ENCODE measurements around the gene RNF19B. TPM values are rescaled to one million over a fixed set of nuclear protein-coding genes. Genes with fewer than 3 reads are reported as not detected.
A peak's percentile ranks its signal among the peaks of the same experiment; 100 is the strongest.

RNF19B gene, protein sequence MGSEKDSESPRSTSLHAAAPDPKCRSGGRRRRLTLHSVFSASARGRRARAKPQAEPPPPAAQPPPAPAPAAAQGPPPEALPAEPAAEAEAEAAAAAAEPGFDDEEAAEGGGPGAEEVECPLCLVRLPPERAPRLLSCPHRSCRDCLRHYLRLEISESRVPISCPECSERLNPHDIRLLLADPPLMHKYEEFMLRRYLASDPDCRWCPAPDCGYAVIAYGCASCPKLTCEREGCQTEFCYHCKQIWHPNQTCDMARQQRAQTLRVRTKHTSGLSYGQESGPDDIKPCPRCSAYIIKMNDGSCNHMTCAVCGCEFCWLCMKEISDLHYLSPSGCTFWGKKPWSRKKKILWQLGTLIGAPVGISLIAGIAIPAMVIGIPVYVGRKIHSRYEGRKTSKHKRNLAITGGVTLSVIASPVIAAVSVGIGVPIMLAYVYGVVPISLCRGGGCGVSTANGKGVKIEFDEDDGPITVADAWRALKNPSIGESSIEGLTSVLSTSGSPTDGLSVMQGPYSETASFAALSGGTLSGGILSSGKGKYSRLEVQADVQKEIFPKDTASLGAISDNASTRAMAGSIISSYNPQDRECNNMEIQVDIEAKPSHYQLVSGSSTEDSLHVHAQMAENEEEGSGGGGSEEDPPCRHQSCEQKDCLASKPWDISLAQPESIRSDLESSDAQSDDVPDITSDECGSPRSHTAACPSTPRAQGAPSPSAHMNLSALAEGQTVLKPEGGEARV
- polyA plus RNA-seq (2011; rRNA removed) = 21.7 and 22.6 TPM in 2 replicates
- polyA plus RNA-seq (2012; cell fraction: cytosol; rRNA removed) = 14.8 and 16.8 TPM in 2 replicates
- polyA plus RNA-seq (2012; cell fraction: nucleus; rRNA removed) = 9.5 and 10.9 TPM in 2 replicates
- 9.8 to 10.0 TPM (median 9.9 TPM) in 3 replicates for polyA plus RNA-seq (2017; fragmentation: RNase III; extraction: RNeasy Plus Mini Kit Qiagen cat#74134 plus additional on column Dnase treatment)
- 25.3 and 32.3 TPM in 2 replicates for polyA minus RNA-seq (2011; rRNA and poly(A)+ RNA removed)

DNA sequence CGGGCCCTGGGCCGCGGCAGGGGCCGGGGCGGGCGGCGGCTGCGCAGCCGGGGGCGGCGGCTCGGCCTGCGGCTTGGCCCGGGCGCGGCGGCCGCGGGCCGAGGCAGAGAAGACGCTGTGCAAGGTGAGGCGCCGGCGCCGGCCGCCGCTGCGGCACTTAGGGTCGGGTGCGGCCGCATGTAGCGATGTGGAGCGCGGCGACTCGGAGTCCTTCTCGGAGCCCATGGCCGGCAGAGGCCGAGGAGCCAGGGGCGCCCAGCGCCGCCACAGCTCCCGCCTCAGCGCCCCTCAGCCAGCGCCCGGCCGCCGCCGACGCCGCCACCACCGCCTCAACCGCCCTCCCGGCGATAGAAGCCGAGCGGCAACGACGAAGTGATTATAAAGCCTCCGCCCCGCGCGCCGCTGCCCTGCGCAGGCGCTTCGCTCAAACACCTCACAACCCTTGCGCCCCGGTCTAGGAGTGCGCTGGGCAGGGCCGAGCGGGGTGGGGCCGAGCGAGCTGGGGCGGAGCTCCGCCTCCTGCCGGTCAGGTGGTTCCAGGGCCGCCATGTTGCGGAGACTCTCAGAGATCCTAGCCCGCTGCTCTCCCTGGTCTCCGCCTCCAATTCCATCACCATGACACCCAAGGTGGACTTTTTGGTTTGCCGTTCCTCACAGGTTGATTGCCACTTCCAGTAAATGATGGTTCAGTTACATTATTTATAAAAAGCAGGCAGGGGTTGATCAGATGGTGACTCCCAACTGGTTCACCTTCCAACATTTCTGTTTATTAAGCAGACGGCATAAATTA, at the start of gene RNF19B:
RNF19B (minus strand) TSS at position 349 of the 790 bp plus-strand sequence; CDS start at position 225, 124 bp downstream.
- H3K27ac ChIP-seq = peak within 1 kb of the TSS; percentile 81 to 98
- TF ChIP-seq MYC (IDR thresholded peaks at IDR 0.05; ENCODE audit: borderline replicate concordance, low read length) (peak; percentile 18; the same call in 1 of the 2 replicates), FOSL2 (IDR thresholded peaks at IDR 0.05) (no peak), FOSL2 (CRISPR knock-in tag; IDR thresholded peaks at IDR 0.05) (no peak), POLR2A (IDR thresholded peaks at IDR 0.05; ENCODE audit: low read length) (peak; percentile 98), RAD21 (conservative IDR thresholded peaks at IDR 0.05 in 1 of 2, IDR thresholded peaks at IDR 0.05 in 1 of 2) (peak; percentile 2 to 27; a peak in 1 of 5 replicates), PHF8 (IDR thresholded peaks at IDR 0.05; ENCODE audit: borderline replicate concordance, low read depth) (peak; percentile 54; the same call in 1 of the 2 replicates), NR3C1 (IDR thresholded peaks at IDR 0.05) (no peak), EHMT2 (IDR thresholded peaks at IDR 0.05; ENCODE audit: low read depth) (peak; percentile 69; the same call in 1 of the 2 replicates), RCOR1 (IDR thresholded peaks at IDR 0.05; ENCODE audit: low read depth, low read length) (no peak), SMC3 (IDR thresholded peaks at IDR 0.05) (peak; percentile 29; the same call in 1 of the 3 replicates), JUN (IDR thresholded peaks at IDR 0.05) (peak in 1 of 2 experiments; percentile 85; a peak in 3 of 5 replicates)
- TF ChIP-seq, protein P1, sequence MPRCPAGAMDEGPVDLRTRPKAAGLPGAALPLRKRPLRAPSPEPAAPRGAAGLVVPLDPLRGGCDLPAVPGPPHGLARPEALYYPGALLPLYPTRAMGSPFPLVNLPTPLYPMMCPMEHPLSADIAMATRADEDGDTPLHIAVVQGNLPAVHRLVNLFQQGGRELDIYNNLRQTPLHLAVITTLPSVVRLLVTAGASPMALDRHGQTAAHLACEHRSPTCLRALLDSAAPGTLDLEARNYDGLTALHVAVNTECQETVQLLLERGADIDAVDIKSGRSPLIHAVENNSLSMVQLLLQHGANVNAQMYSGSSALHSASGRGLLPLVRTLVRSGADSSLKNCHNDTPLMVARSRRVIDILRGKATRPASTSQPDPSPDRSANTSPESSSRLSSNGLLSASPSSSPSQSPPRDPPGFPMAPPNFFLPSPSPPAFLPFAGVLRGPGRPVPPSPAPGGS (IDR thresholded peaks at IDR 0.05) = peak; percentile 94
- TF ChIP-seq, protein P2, sequence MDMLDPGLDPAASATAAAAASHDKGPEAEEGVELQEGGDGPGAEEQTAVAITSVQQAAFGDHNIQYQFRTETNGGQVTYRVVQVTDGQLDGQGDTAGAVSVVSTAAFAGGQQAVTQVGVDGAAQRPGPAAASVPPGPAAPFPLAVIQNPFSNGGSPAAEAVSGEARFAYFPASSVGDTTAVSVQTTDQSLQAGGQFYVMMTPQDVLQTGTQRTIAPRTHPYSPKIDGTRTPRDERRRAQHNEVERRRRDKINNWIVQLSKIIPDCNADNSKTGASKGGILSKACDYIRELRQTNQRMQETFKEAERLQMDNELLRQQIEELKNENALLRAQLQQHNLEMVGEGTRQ (IDR thresholded peaks at IDR 0.05) = peak; percentile 74
- TF ChIP-seq, protein P3, sequence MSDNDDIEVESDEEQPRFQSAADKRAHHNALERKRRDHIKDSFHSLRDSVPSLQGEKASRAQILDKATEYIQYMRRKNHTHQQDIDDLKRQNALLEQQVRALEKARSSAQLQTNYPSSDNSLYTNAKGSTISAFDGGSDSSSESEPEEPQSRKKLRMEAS (IDR thresholded peaks at IDR 0.05) = peak; percentile 52; the same call in 1 of the 2 replicates
- TF ChIP-seq, protein P4, sequence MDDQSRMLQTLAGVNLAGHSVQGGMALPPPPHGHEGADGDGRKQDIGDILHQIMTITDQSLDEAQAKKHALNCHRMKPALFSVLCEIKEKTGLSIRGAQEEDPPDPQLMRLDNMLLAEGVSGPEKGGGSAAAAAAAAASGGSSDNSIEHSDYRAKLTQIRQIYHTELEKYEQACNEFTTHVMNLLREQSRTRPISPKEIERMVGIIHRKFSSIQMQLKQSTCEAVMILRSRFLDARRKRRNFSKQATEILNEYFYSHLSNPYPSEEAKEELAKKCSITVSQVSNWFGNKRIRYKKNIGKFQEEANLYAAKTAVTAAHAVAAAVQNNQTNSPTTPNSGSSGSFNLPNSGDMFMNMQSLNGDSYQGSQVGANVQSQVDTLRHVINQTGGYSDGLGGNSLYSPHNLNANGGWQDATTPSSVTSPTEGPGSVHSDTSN (IDR thresholded peaks at IDR 0.05) = peak; percentile 49; the same call in 1 of the 2 replicates
- ATAC-seq (peak; percentile 90 to 98), FAIRE-seq (no peak), DNase-seq (ENCODE audit: low read depth in 1 of 2, low spot score in 1 of 2) (peak; percentile 90 to 94)
- peaks cover 16% of the 10 kb centered on the region; the same call in 2 of the 3 replicates for H3K4me1 ChIP-seq
- WGBS (ENCODE audit: missing lambda C conversion rate) = 5% methylated on average over 12 of the region's 83 CpGs
- H3K4me2 ChIP-seq = peak within 1 kb of the TSS; percentile 85
- CTCF ChIA-PET = interaction anchor here (0.5 to 1.2 kb wide), 4 partner anchors 21 to 72 kb away, joined by 3 to 4 read pairs (median 3); no protein-coding TSS in a partner anchor
- POLR2A ChIA-PET = interaction anchor here (0.5 to 3.0 kb wide), 28 partner anchors 8 to 516 kb away, joined by 3 to 41 read pairs (median 4); partner anchors contain the start of gene AZIN2
- peak within 1 kb of the TSS; percentile 91 for H3K4me3 ChIP-seq
- H3K9me3 ChIP-seq = no peaks in the 10 kb centered on the region

DNA sequence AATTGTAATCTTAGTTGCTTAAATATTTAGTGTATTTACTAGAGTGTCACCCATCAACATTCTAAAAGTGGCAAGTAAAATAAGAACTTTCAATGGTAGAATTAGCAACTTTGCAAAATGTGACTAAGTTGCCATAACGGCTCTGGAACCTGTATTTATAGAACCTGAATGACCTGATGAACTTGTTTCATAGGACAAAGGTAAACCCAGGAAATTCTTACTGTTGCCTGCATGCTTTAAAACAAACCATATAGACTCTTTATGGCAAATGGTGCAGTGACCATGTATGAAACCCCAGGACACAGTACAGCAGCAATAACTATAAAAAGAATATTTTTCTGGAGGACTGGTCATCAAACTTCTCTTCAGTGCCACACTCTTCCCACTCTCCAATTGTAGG, 49.2 kb upstream of the RNF19B start:
- ChIA-PET POLR2A (no interaction called here), CTCF (interaction anchor here (1.3 to 2.0 kb wide), 2 partner anchors 41 to 72 kb away, joined by 3 to 8 read pairs; no protein-coding TSS in a partner anchor)
- Histone ChIP-seq H3K4me1 (no peaks in the 10 kb centered on the region), H3K9me3 (no peaks in the 10 kb centered on the region), H3K27ac (no peak overlapping the region), H3K4me2 (no peak overlapping the region), H3K4me3 (no peak overlapping the region)
- TF ChIP-seq, protein P5, sequence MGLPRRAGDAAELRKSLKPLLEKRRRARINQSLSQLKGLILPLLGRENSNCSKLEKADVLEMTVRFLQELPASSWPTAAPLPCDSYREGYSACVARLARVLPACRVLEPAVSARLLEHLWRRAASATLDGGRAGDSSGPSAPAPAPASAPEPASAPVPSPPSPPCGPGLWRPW (IDR thresholded peaks at IDR 0.05) = no peak
- ATAC-seq (no peak), FAIRE-seq (no peak), DNase-seq (ENCODE audit: low read depth in 1 of 2, low spot score in 1 of 2) (no peak)
- 93% methylated on average over 1 of the region's 1 CpG for WGBS (ENCODE audit: missing lambda C conversion rate)
